Peyer's patch (tissue), 4 donors: ENCODE measurements around the gene SCFD1.
"Not testable (repeated sequence)": the region's sequence is repeated elsewhere in the genome, so short reads cannot be mapped to it uniquely, and the experiment has no call there.

Experiments used
- POLR2A ChIP-seq, 2 donors: fragments of 450-650 bp; IDR thresholded peaks; one replicate each; pipeline ENCODE4 v1.5.1; 2017; ENCODE audit warnings: antibody characterized with exemption in 2 of 2, mild to moderate bottlenecking in 2 of 2, moderate library complexity in 2 of 2
- TF ChIP-seq, protein P1 (sequence below), 6 experiments: fragments of 450-650 bp in 4 of 6; fragments of 200-600 bp in 2 of 6; sonication (generic) in 1 of 6; IDR thresholded peaks; one replicate each; pipeline ENCODE4 v1.5.1; 2017 to 2019; ENCODE audit warnings: antibody characterized with exemption in 6 of 6, mild to moderate bottlenecking in 3 of 6, moderate library complexity in 1 of 6

DNA sequence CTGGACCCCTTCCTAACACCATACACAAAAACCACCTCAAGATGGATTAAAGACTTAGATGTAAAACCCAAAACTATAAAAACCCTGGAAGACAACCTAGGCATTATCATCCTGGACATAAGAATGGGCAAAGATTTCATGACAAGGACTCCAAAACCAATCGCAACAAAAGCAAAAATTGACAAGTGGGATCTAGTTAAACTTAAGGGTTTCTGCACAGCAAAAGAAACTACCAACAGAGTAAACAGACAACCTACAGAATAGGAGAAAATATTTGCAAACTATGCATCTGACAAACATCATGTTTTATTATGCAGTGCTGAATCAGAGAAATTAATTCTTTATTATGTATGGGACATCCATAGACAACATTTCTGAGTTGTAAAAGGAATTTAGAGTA is 45.8 kb upstream of the SCFD1 start:
- TF ChIP-seq, protein P1, sequence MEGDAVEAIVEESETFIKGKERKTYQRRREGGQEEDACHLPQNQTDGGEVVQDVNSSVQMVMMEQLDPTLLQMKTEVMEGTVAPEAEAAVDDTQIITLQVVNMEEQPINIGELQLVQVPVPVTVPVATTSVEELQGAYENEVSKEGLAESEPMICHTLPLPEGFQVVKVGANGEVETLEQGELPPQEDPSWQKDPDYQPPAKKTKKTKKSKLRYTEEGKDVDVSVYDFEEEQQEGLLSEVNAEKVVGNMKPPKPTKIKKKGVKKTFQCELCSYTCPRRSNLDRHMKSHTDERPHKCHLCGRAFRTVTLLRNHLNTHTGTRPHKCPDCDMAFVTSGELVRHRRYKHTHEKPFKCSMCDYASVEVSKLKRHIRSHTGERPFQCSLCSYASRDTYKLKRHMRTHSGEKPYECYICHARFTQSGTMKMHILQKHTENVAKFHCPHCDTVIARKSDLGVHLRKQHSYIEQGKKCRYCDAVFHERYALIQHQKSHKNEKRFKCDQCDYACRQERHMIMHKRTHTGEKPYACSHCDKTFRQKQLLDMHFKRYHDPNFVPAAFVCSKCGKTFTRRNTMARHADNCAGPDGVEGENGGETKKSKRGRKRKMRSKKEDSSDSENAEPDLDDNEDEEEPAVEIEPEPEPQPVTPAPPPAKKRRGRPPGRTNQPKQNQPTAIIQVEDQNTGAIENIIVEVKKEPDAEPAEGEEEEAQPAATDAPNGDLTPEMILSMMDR (IDR thresholded peaks at IDR 0.05): not testable (repeated sequence)
- TF ChIP-seq POLR2A (IDR thresholded peaks at IDR 0.05): not testable (repeated sequence)
